NCI-H1105 treated with DMSO at 0.1 percent for 48 hours (cell line): ENCODE measurements around the gene KRT38.
"Not testable (repeated sequence)": the region's sequence is repeated elsewhere in the genome, so short reads cannot be mapped to it uniquely, and the experiment has no call there.

Experiments used
- DNase-seq: peaks from one replicate; lab custom pipeline; 2025; lab: John Stamatoyannopoulos, UW

The KRT38 gene

GRCh38 chr17:41462705-41463104, 21.9 kb upstream of the KRT38 start:
- no peak for DNase-seq

GRCh38 chr17:41457676-41458075, 16.9 kb upstream of the KRT38 start:
- no peak for DNase-seq

GRCh38 chr17:41456204-41456603, 15.4 kb upstream of the KRT38 start:
- no peak for DNase-seq

GRCh38 chr17:41455236-41455635, 14.5 kb upstream of the KRT38 start:
- no peak for DNase-seq

GRCh38 chr17:41453066-41453465, 12.3 kb upstream of the KRT38 start:
- no peak for DNase-seq

- DNase-seq: no peak
These were observed 11.5 kb upstream of the KRT38 start for GRCh38 chr17:41452281-41452680.

- no peak for DNase-seq
These were observed 10.5 kb upstream of the KRT38 start for GRCh38 chr17:41451154-41451728.

GRCh38 chr17:41449008-41449407, 8.2 kb upstream of the KRT38 start:
- DNase-seq: no peak

- DNase-seq: no peak
These were observed 7.7 kb upstream of the KRT38 start for GRCh38 chr17:41448506-41448905.

- no peak for DNase-seq
These were observed 6.0 kb upstream of the KRT38 start for GRCh38 chr17:41446806-41447205.

- DNase-seq: no peak
These were observed 3.9 kb upstream of the KRT38 start for GRCh38 chr17:41444640-41445039.

GRCh38 chr17:41444186-41444585, 3.4 kb upstream of the KRT38 start:
- no peak for DNase-seq

- DNase-seq: no peak
These were observed 2.0 kb upstream of the KRT38 start for GRCh38 chr17:41442739-41443138.

- DNase-seq: no peak
These were observed 1.4 kb downstream of the KRT38 start for GRCh38 chr17:41439375-41439774.

- DNase-seq: no peak
These were observed 3.0 kb downstream of the KRT38 start for GRCh38 chr17:41437769-41438168.

GRCh38 chr17:41437254-41437653, 3.5 kb downstream of the KRT38 start:
- no peak for DNase-seq

GRCh38 chr17:41434415-41434814, 6.4 kb downstream of the KRT38 start:
- DNase-seq: no peak

GRCh38 chr17:41434005-41434404, 6.8 kb downstream of the KRT38 start:
- DNase-seq: peak; percentile 14

GRCh38 chr17:41433586-41433985, 7.2 kb downstream of the KRT38 start:
- DNase-seq: peak; percentile 12

GRCh38 chr17:41430376-41430775, 10.4 kb downstream of the KRT38 start:
- DNase-seq: not testable (repeated sequence)

- no peak for DNase-seq
These were observed 11.1 kb downstream of the KRT38 start for GRCh38 chr17:41429667-41430066.

GRCh38 chr17:41428591-41429291, 12.0 kb downstream of the KRT38 start:
- no peak for DNase-seq

- DNase-seq: no peak
These were observed 16.6 kb downstream of the KRT38 start, which contains the start of gene KRT37 for GRCh38 chr17:41424111-41424635. KRT37 (minus strand) TSS chr17:41424585; CDS start chr17:41424523, 62 bp downstream.

GRCh38 chr17:41422586-41422985, 18.2 kb downstream of the KRT38 start:
- DNase-seq: not testable (repeated sequence)
